LHCN-M2 (cell line): ENCODE data around the gene DCLK2. TPM values are rescaled to one million over a fixed set of nuclear protein-coding genes. Genes with fewer than 3 reads are reported as not detected.
A peak's percentile ranks its signal among the peaks of the same experiment; 100 is the strongest.

Experiments
- DNase-seq: peaks from one replicate; pipeline ENCODE4 v3.0.0-alpha.2; 2012; ENCODE audit warnings: low read depth
- total RNA-seq: library from RNA; depleted of rRNA; stranded (reverse); fragments of >200 nt; gene quantifications from 2 replicates; pipeline ENCODE4 v1.2.3, GENCODE V29; 2014

Gene DCLK2
- total RNA-seq, 1 experiment from 2014 or later: 2.8 TPM

DNA sequence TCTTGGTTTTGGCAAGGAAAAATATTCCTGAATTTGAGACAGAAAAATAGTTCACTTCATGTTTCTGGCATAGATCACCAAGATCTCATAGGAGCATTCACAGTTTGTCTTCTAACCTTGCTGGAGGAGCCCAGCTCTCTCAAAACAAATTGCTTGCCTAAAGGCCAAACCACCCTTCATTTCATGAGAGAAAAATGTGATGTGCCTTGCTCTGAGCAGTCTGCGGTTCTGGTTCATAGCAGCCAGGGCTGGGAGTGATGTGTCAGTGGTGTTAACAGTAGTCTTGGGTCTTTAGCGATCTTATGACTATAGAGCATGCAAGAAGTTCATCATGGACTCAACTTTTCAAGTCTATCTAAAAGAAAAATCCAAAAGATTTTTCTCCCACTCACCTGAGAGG is 183.3 kb downstream of the DCLK2 start:
- DNase-seq: peak; percentile 31

DNA sequence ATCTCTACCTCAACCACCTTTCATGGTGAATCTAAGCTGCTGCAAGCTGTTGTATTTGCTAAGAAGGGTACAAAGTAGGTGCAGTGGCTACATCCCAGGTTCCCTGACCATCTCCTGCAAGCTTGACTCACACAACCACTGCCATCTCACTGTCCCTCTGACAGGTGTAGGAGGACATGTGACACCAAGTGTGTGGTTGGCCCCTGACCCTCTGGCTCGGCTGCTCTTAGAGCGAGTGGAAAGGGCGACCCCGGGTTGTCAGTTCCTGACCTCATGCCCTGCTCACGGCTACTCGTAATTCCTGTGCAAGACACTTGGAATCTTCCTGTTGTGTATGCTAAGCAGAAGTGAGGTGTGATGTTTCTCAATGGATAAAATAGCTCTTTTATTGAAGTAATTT is 184.4 kb downstream of the DCLK2 start:
- peak; percentile 20 for DNase-seq

DNA sequence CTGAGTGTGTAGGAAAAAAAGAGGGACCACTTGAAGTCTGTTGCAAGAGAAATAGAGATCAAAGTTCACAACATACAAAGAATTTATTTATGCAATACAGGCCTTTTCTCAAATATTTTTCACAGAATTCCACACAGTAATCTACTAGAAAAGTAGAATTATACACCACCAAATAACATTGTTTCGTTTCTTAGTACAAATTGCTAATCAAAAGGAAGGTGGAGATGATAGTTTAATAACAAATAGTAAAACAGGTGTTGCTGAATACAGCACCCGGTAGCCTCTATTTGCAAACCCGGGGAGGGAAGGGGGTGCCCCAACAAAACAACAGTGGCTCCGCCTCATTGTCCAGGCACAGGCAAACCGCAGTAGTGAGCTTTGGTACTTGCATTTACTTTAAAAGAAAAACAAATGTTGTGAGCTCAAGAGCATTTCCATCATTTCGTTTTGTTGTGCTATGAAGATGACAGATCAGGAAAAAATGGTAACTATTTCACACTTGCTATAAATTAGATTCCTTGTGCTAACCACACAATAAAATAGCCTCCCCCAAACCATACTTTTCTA is 186.4 kb downstream of the DCLK2 start:
- DNase-seq: peak; percentile 52

DNA sequence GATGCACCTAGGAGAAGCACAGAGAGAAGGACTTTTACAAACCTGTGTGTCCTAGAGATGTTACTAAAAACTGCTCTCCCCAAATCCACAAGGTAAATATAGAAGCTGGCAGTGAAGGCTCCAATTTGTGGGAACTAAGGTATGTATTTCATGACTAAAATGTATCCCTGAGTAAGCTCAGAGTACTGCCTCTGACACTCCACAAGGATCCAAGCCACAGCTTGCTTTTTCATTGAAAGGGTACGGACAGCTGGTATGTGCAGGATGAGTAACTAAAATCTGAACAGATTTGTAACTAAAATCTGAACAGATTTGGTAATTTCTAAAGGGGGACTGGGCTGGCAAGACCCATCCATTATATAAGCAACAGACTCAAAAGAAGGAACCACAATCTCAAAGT is 187.6 kb downstream of the DCLK2 start:
- peak; percentile 71 for DNase-seq

DNA sequence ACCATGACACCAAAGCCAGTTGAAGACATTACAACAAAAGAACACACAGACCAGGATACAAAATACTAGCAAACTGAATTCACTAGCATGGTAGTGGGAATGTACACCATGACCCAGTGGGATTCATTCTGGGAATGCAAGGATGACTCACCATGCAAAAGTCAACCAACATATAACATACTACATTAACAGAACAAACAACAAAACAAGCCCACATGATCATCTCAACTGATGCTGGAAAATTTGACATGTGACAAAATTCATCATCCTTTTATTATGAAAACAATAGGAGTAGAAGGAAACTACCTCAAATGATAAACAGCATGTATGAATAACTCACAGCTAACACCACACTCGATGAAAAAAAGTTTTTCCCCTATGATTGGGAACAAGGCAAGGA is 190.2 kb downstream of the DCLK2 start:
- DNase-seq: peak; percentile 77

DNA sequence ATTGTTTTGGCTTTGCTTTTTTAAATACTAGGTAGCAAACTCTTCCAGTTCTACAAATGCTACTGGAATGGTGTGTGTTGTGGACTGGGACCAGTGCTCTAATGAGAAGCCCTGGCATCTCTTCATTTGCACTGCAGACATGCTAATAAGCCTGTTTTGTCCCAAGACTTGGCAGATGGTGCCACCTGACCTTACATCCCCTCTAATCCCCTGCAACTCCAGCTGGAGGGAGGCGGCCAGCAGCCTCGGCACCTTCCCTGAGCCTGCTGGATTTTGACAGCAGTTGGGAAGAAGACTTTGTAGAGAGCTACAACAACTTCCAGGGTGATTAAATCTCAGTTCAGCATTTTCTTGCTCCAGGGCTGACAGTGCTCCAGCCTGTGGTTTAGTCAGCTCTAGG is 200.0 kb downstream of the DCLK2 start:
- no peak for DNase-seq

DNA sequence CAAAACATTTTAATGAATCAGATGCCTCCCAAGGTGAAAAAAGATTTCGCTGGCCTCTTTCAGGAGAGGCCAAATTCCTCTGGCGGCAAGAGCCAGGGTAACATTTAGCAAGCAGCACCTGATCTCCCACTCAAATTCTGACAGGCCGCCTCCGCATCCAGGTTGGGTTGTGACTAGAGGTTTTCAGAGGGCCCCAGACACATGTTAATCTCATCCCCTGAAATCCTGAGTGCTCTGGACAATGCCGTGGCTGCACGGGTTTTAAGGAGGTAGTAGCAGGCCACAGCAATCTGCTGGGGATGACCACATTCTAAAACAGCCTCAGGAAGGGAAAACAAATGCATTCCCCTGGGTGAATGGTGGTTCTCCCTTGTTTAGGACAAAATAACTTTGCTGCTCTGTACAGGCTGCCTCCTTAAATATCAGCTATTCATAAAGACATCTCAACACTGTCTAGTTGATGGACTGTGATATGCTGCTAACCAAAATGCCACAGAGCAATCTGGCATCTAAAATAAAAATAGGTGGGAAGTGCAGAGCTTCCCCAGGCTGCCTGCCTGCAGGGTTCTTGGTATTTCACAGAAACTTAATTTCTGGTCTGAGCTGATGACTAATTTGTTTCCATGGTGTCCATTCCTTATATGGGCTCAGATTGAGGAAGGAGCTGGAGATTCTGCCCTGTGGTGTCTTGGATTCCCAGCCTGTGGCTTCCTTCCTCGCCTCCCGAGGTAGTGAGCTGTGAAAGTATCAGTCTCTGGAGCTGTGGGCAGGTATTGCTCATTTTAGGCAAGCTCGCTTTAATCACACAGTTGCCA is 202.0 kb downstream of the DCLK2 start:
- peak; percentile 94 for DNase-seq

DNA sequence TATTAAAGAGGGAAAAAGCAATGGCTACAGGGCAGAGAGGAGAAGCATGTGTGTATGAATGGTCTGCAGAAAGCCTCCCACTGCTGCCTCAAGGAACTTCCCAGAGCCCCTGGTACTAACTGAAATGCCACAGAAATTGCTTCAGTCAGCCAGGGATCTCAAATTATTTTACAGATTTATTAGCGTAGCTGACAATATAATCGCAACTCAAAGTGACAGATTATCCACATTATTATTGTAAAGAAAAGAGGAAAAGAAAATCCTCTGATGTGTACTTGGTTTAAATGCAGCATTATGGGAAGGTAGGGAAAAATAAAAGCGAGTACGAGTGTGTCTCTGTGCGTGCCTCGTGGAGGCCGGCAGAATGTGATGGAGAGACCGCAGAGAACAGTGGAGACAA is 202.7 kb downstream of the DCLK2 start:
- DNase-seq: no peak

DNA sequence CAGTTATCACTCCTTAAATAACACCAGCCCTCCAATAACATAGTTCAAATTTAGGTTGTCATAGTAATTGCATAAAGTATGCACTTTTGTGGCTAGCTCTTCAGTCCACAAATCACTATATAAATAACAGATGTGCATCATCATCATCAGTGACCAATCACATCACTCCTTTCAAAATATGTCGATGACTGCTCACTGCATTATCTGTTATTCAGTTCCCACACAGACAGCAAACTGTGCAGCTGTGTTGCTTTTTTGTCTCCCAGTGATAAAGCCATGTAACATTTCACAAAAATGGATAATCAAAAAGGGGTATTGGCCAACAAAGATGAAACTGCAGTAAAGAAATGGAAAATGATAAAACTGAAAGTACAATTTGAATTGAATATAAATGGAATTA is 205.4 kb downstream of the DCLK2 start:
- peak; percentile 98 for DNase-seq

DNA sequence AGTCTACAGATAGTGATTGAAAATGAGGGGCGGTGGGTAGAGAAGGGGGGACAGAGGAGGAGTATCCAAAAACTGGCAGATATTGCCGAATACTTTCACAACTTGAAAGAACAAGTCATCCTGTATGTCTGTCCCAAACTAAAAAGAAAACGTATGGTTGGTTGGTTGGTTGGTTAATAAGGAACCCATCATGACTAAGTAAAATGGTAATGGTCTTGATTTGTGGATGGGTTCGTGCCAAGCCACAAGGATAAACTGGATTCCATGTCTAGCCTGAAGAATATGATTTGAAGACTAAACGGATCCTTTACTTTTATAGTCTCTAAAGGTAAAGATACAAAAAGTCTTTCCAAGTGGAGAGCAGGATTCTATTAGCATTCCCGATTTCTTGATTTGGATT is 208.4 kb downstream of the DCLK2 start:
- DNase-seq: no peak

DNA sequence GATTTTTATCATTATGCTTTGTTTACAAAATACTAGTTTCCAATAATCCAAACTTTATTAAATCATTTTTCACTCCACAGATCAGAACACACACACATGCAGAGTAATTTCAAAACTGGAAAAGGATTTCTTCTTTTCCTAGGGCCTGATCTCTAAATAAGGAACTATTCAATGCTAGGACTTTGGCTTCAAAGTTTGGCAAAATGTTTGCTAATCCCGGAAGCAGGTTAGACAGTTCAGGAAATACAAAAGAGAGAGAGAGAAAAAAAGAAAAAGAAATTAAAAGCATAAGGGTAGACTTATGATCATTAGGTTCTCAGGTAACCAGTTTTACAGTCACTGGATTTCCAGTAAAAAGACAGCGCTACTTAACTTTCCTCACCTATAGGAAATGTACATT is 211.0 kb downstream of the DCLK2 start:
- DNase-seq: no peak

DNA sequence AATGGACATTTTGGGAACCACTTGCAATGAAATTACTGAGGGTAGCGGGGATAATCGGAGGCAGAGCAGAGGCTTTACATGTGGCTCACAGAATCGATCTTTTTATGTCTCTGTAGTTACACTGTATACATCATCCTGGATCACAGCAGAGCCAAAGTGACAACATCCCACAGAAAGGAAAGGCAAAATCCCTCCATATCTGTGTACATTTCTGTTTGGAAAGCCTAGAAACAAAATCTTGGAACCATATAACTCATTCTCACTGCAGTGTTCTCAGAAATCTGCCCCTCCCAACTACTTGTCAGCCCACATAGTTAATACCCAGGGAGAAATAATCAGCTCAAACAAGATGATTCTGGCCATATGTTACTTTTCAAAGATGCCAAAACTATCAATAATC is 211.6 kb downstream of the DCLK2 start:
- DNase-seq: no peak

DNA sequence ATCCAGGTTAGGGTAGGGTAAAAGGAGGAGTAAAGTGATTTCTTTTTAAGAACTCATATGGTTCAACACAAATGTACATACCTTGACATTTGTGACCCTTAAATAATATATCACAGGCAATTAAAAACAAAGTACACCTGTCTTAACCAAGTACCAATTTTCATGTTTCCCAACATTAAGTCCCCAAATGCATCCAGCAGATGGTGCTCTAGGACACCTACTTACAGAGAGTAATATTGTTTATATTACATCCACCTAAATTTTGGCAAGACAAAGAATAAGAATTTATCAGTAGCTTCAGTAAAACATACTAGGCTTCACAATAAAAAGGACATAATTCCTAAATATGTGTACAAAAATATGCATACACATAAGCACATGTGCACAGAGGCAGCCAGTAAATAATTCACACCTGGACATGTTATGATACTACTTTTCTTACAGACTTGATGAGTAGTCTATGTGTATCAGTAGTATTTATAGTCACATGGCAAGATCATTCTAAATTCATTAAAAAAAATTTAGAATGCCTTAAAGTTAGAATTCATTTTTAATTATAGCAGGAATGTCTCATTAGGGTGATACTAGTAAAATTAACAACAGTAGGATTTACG is 219.7 kb downstream of the DCLK2 start:
- peak; percentile 63 for DNase-seq

DNA sequence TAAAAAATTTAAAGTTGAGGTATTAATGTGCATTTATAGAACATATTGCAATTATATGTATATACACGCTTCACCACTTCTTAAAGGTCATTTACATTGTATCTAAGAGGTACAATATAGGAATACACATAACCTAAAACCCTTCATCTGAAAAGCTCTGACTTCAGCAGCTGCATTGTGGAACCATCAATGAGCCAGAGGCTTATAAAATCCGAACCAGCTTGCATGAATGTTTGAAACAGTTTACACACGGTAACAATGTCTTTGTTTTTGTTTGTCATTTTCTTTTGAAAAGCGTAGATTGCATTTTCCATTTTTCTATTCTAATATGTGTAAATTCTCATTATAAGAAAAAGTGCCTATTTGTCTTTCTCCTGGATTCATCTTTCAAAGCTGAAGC is 221.6 kb downstream of the DCLK2 start:
- DNase-seq: no peak

DNA sequence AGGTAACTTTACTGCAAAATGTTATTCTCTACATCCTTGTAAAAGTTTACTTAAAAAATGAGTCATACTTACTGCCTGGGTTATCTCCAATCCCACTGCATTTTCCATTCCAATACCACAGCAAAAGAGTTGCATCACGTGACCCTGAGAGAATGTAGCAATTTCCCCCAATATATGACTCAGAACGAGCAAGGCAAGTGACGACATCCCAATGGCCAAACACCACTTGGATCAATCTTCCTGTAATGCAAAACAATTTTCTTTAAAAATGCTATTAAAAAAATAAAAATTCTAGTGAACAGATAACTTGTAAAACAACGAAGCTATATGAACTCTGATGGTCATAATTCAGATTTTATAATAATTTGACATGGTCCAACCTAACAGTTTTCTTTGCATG is 224.3 kb downstream of the DCLK2 start:
- peak; percentile 92 for DNase-seq

DNA sequence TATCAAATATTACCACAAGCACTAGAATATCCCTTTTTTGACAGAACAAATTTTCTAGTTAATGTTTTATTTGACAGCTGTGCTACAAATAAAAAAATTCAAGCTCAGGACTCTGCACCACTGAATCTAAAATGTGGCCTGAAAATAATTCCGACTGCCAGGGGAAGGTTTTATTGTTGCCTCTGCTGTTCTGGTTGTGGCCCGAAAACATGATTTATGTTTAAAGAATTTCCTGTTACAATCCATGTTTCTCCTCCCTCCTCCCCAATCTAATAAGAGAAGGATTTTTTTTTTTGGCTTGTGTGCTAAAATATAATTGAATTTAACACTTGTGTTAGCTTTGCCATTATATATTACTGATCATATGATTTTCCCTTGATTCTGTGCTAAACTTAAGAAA is 227.8 kb downstream of the DCLK2 start:
- peak; percentile 84 for DNase-seq

DNA sequence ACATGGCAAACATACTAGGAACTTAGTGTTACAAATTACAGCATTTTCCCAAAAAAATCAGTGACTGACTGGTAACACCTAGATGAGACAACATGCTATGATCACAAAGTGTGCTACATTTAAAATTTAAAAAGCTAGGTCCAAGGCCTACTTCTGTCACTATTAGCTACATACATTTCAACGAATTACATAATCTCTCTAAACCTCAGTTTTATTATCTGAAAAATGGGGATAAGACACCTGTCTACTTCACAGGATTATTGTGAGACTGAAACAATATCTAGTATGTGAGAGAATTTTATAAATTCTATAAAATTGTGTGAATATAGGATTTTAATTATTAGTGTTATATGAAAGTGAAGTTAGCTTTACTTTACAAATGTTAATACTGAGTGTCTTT is 228.5 kb downstream of the DCLK2 start:
- no peak for DNase-seq
